ES-I3 (cell line): ENCODE measurements around the gene MED25.

Experiments
- H3K36me3 ChIP-seq: 2 replicates; pipeline ENCODE4 v1.6.1; 2013; ENCODE audit warnings: mild to moderate bottlenecking, low read length, control low read depth, moderate library complexity; ENCODE audit not compliant: insufficient read depth
- H3K4me1 ChIP-seq: 2 replicates; pipeline ENCODE4 v1.6.1; 2013; ENCODE audit warnings: mild to moderate bottlenecking, control low read depth, low read length; ENCODE audit not compliant: insufficient read depth
- H3K9ac ChIP-seq: 2 replicates; pipeline ENCODE4 v1.6.1; 2013; ENCODE audit warnings: low read depth, mild to moderate bottlenecking, low read length, moderate library complexity
- H3K9me3 ChIP-seq: 2 replicates; pipeline ENCODE4 v1.6.1; 2013; ENCODE audit warnings: mild to moderate bottlenecking, low read length, moderate library complexity; ENCODE audit not compliant: control insufficient read depth, insufficient read depth

MED25 gene

GRCh38 chr19:49787746-49788145 lies 30.3 kb upstream of the MED25 start:
- peaks cover 7% of the 10 kb centered on the region; the same call in 1 of the 2 replicates for H3K4me1 ChIP-seq
- no peak overlapping the region for H3K9ac ChIP-seq
- no peaks in the 10 kb centered on the region for H3K9me3 ChIP-seq
- H3K36me3 ChIP-seq: peaks cover 13% of the 10 kb centered on the region; the same call in 1 of the 2 replicates

DNA sequence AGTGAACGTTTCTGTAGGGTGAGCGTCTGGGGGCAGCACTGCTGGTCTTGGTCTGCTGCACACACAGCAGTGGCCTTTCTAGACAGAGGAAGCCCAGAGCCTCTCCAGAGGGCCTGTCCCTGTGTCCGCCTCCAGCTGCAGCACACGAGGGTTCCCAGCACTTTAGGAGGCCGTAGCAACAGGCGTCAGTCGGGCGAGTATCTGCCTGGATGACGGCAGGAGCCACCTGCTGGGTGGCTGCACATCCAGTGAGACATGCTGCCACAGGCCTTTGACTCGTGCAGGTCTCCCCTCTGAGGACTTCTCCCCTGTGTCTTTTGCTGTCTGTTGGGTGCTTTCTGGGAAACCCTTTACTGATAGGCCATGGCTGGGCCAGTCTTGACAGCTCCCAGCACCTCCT lies 29.2 kb upstream of the MED25 start:
- no peak overlapping the region for H3K9ac ChIP-seq
- 0 out of 2 replicates have a peak, but pooled peaks cover 9% of the 10 kb centered on the region for H3K36me3 ChIP-seq
- H3K4me1 ChIP-seq: peaks cover 7% of the 10 kb centered on the region; the same call in 1 of the 2 replicates
- H3K9me3 ChIP-seq: no peaks in the 10 kb centered on the region

DNA sequence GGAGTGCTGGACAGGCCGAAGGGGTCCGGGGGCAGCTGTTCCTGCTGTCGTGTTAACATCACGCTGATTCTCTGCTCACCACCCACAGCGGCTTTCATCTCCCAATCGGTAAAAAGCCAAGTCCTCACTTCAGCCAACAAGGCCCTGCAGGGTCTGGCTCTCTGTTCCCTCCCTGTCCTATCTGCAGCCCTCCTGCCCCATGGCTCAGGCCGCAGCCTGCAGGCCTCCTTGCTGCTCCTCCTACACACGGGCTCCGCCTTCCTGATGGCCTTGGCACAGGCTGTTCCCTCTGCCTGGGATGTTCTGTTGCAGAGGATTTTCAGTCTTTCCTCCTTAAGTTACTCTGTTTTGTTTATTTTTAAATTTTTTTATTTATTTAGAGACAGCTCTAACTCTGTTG lies 27.2 kb upstream of the MED25 start:
- peaks cover 7% of the 10 kb centered on the region; the same call in 1 of the 2 replicates for H3K4me1 ChIP-seq
- H3K9ac ChIP-seq: no peak overlapping the region
- 0 out of 2 replicates have a peak, but pooled peaks cover 9% of the 10 kb centered on the region for H3K36me3 ChIP-seq
- H3K9me3 ChIP-seq: no peaks in the 10 kb centered on the region

DNA sequence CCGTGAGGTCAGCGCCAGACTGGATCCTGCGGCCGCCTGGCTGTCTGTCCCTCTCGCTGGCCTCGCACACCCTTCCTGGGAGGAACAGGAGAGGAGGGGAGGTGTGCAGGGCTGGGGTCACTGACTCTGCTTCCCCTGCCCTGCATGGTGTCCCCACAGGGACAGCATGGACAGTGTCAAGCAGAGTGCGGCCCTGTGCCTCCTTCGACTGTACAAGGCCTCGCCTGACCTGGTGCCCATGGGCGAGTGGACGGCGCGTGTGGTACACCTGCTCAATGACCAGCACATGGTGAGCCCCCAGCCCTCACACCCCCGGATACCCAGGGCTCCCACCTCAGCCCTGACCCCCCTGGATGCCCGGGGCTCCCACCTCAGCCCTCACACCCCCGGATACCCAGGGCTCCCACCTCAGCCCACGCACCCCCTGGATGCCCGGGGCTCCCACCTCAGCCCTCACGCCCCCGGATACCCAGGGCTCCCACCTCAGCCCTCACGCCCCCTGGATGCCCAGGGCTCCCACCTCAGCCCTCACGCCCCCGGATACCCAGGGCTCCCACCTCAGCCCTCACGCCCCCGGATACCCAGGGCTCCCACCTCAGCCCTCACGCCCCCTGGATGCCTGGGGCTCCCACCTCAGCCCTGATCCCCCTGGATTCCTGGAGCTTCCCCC lies 26.2 kb upstream of the MED25 start:
- H3K36me3 ChIP-seq: peaks cover 12% of the 10 kb centered on the region; the same call in 1 of the 2 replicates
- H3K9me3 ChIP-seq: no peaks in the 10 kb centered on the region
- no peaks in the 10 kb centered on the region for H3K4me1 ChIP-seq
- H3K9ac ChIP-seq: no peak overlapping the region

- H3K9me3 ChIP-seq: no peaks in the 10 kb centered on the region
- H3K4me1 ChIP-seq: no peaks in the 10 kb centered on the region
- H3K36me3 ChIP-seq: peaks cover 11% of the 10 kb centered on the region
- H3K9ac ChIP-seq: no peak overlapping the region
Observed at GRCh38 chr19:49792829-49793560, 25.1 kb upstream of the MED25 start.

GRCh38 chr19:49793561-49793840 lies 24.6 kb upstream of the MED25 start:
- H3K9ac ChIP-seq: no peak overlapping the region
- H3K9me3 ChIP-seq: no peaks in the 10 kb centered on the region
- no peaks in the 10 kb centered on the region for H3K4me1 ChIP-seq
- H3K36me3 ChIP-seq: peaks cover 11% of the 10 kb centered on the region

DNA sequence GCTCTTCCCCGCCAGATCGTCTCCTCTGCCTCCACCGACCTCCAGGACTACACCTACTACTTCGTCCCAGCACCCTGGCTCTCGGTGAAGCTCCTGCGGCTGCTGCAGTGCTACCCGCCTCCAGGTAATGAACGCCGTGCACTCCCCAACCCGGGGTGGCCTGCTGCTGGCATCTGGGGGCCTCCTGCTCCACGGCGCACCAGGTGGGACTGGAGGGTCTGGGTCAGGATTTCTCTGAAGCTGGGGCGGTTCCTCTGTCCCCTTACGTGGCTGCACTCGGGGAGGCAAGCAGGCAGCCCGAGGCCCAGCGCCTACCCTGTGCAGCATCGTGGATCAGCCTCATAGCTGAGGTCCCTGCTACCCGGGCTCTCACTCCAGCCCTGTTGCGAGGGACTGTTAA lies 22.5 kb upstream of the MED25 start:
- Histone ChIP-seq H3K9ac (no peak overlapping the region), H3K4me1 (no peaks in the 10 kb centered on the region), H3K9me3 (no peaks in the 10 kb centered on the region), H3K36me3 (peaks cover 9% of the 10 kb centered on the region)

DNA sequence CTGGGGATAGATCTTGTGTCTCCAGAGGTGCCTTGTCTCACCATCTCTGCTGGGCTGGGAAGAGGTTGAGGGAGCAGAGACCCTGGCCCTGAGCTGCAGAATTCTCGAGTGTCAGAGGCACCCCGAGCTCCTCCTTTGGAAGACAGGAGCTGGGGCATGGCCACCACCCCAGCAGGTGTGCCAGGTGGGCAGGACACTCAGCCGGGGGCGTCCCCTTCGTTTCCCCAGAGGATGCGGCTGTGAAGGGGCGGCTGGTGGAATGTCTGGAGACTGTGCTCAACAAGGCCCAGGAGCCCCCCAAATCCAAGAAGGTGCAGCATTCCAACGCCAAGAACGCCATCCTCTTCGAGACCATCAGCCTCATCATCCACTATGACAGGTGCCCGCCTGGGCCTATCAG lies 19.5 kb upstream of the MED25 start:
- Histone ChIP-seq H3K36me3 (peaks cover 13% of the 10 kb centered on the region), H3K9me3 (no peaks in the 10 kb centered on the region), H3K9ac (no peak overlapping the region), H3K4me1 (peaks cover 8% of the 10 kb centered on the region; the same call in 1 of the 2 replicates)

DNA sequence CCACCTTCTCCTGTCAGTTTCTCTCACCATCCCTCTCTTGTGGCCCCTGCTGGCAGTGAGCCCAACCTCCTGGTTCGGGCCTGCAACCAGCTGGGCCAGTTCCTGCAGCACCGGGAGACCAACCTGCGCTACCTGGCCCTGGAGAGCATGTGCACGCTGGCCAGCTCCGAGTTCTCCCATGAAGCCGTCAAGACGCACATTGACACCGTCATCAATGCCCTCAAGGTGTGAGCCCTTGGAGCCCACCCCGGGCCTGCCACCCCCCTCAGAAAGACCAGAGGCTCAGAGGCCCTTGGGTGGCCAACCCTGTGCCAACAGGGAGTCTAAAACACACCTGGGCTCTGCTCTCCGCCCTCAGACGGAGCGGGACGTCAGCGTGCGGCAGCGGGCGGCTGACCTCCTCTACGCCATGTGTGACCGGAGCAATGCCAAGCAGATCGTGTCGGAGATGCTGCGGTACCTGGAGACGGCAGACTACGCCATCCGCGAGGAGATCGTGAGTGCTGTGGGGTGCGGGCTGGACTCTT lies 18.8 kb upstream of the MED25 start:
- Histone ChIP-seq H3K36me3 (peaks cover 14% of the 10 kb centered on the region), H3K9ac (no peak overlapping the region), H3K9me3 (no peaks in the 10 kb centered on the region), H3K4me1 (peaks cover 8% of the 10 kb centered on the region; the same call in 1 of the 2 replicates)

DNA sequence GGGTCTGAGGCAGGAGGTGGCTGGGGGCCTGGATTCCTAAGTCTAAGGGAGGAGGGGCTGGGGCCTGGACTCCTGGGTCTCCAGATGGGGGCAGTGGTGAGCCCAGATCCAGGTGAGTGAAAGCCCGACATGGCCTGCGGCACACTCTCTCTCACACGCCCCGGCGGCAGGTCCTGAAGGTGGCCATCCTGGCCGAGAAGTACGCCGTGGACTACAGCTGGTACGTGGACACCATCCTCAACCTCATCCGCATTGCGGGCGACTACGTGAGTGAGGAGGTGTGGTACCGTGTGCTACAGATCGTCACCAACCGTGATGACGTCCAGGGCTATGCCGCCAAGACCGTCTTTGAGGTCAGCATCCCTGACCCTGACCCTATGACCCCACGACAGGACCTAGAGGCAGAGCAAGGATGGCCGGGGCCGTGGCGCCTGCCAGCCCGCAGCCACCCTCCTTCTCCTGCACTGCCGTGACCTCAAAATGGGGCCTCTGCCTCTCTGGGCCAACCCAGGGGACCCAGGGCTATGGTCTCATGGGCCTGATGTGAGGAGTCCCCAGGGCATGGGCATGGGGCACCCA lies 18.2 kb upstream of the MED25 start:
- Histone ChIP-seq H3K36me3 (peaks cover 14% of the 10 kb centered on the region), H3K4me1 (peaks cover 8% of the 10 kb centered on the region; the same call in 1 of the 2 replicates), H3K9me3 (no peaks in the 10 kb centered on the region), H3K9ac (no peak overlapping the region)

DNA sequence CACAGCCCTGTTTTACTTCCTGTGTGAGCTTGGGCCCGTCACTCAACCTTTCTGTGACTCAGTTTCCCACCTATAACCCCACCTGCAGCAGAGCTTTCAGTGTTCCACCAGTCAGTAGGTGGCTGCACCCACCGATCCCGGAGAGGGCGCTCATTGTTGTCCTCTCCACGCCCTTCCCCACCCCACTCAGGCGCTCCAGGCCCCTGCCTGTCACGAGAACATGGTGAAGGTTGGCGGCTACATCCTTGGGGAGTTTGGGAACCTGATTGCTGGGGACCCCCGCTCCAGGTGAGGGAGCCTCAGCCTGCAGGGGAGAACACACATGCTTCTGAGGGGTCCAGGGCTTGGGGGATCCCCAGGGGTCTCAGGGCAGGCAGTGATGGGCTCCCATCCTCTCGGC lies 17.3 kb upstream of the MED25 start:
- Histone ChIP-seq H3K9me3 (no peaks in the 10 kb centered on the region), H3K36me3 (peaks cover 14% of the 10 kb centered on the region), H3K9ac (no peak overlapping the region), H3K4me1 (peaks cover 8% of the 10 kb centered on the region; the same call in 1 of the 2 replicates)

DNA sequence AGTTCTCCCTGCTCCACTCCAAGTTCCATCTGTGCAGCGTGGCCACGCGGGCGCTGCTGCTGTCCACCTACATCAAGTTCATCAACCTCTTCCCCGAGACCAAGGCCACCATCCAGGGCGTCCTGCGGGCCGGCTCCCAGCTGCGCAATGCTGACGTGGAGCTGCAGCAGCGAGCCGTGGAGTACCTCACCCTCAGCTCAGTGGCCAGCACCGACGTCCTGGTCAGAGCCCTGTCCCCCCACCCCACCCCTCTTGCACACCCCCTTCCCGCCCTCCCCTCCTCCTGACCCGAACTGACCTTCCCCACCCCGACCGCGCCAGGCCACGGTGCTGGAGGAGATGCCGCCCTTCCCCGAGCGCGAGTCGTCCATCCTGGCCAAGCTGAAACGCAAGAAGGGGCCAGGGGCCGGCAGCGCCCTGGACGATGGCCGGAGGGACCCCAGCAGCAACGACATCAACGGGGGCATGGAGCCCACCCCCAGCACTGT lies 16.6 kb upstream of the MED25 start:
- Histone ChIP-seq H3K4me1 (peaks cover 8% of the 10 kb centered on the region; the same call in 1 of the 2 replicates), H3K9ac (peak overlapping the region; percentile 52; the same call in 1 of the 2 replicates), H3K36me3 (peaks cover 14% of the 10 kb centered on the region), H3K9me3 (no peaks in the 10 kb centered on the region)

DNA sequence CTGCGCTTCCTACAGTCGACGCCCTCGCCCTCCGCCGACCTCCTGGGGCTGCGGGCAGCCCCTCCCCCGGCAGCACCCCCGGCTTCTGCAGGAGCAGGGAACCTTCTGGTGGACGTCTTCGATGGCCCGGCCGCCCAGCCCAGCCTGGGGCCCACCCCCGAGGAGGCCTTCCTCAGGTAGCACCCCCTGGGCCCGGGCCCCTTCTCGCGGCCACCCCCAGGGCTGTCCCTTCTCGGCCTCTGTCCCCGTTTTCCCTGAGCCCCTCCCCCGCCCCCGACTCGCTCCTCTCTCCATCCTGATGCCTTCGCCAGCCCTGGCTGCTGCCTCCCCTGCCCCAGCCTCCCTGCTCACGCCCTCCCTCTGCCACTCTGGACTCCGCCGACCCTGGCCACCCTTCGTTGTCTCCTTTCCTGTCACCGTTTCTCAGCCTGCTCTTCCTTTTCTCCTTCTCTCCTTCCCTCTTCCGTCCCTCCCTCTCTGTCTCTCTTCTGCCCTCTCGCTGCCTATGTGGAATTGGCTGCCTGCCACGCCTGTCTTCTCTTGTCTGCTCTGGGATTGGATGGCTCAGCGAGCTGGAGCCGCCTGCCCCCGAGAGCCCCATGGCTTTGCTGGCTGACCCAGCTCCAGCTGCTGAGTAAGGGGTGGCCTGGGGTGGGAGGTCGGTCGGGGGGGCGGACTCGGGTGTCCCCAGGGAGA lies 16.0 kb upstream of the MED25 start:
- H3K36me3 ChIP-seq: peaks cover 10% of the 10 kb centered on the region
- peak overlapping the region; percentile 52; the same call in 1 of the 2 replicates for H3K9ac ChIP-seq
- no peaks in the 10 kb centered on the region for H3K9me3 ChIP-seq
- H3K4me1 ChIP-seq: peaks cover 8% of the 10 kb centered on the region; the same call in 1 of the 2 replicates
